GM23338 (cell line): Measurements from ENCODE around the gene FNDC8. TPM values are rescaled to one million over a fixed set of nuclear protein-coding genes. Genes with fewer than 3 reads are reported as not detected.

Experiments
- ATAC-seq: fragments of 200-7000 bp; cut with Tn5 transposase; 3 replicates; pipeline ENCODE4 v1.9.1; 2020
- DNase-seq: peaks from one replicate; pipeline ENCODE4 v3.0.0-alpha.2; 2015; ENCODE audit warnings: low spot score
- H2AFZ ChIP-seq: fragments of 200-600 bp; sonication (generic); 2 replicates; pipeline ENCODE4 v1.8.0; 2016; ENCODE audit warnings: antibody characterized with exemption, mild to moderate bottlenecking, moderate library complexity
- H3F3A ChIP-seq: fragments of 200-600 bp; sonication (generic); replicated peaks from 2 replicates; pipeline ENCODE4 v1.8.0; 2017; ENCODE audit warnings: antibody characterized with exemption, mixed run types, low read depth
- H3K27ac ChIP-seq: fragments of 200-600 bp; sonication (generic); 2 replicates; pipeline ENCODE4 v1.6.1; 2016; ENCODE audit warnings: low read depth
- H3K27me3 ChIP-seq: fragments of 200-600 bp; sonication (generic); 2 replicates; pipeline ENCODE4 v1.8.0; 2016; ENCODE audit warnings: mild to moderate bottlenecking, mixed run types, moderate library complexity; ENCODE audit not compliant: insufficient read depth
- H3K36me3 ChIP-seq: fragments of 200-600 bp; sonication (generic); 2 replicates; pipeline ENCODE4 v1.8.0; 2016; ENCODE audit warnings: mild to moderate bottlenecking; ENCODE audit not compliant: insufficient read depth
- H3K4me1 ChIP-seq: fragments of 200-600 bp; sonication (generic); 2 replicates; pipeline ENCODE4 v1.8.0; 2016; ENCODE audit warnings: mild to moderate bottlenecking, moderate library complexity; ENCODE audit not compliant: insufficient read depth
- H3K4me2 ChIP-seq: fragments of 200-600 bp; sonication (generic); 2 replicates; pipeline ENCODE4 v1.7.1; 2017; ENCODE audit warnings: mixed run types
- H3K4me3 ChIP-seq: fragments of 200-600 bp; sonication (generic); 2 replicates; pipeline ENCODE4 v1.6.1; 2016; ENCODE audit warnings: mixed run types
- H3K79me2 ChIP-seq: fragments of 200-600 bp; sonication (generic); replicated peaks from 2 replicates; pipeline ENCODE4 v1.8.0; 2017; ENCODE audit warnings: mild to moderate bottlenecking; ENCODE audit not compliant: insufficient read depth
- H3K9me2 ChIP-seq: fragments of 200-600 bp; sonication (generic); 2 replicates; pipeline ENCODE4 v1.8.0; 2017; ENCODE audit not compliant: insufficient read depth
- H4K20me1 ChIP-seq: fragments of 200-600 bp; sonication (generic); replicated peaks from 2 replicates; pipeline ENCODE4 v1.8.0; 2017; ENCODE audit warnings: mild to moderate bottlenecking; ENCODE audit not compliant: insufficient read depth
- H3K27ac Mint-ChIP-seq: 2 replicates; pipeline ENCODE4 v1.8.0; 2020; ENCODE audit warnings: inconsistent platforms, mild to moderate bottlenecking, moderate library complexity, mixed read lengths
- H3K27me3 Mint-ChIP-seq: 3 replicates; pipeline ENCODE4 v1.8.0; 2022; ENCODE audit warnings: low read depth, mild to moderate bottlenecking, moderate library complexity, mixed read lengths, inconsistent platforms; ENCODE audit not compliant: insufficient read depth, poor library complexity
- H3K36me3 Mint-ChIP-seq: 3 replicates; pipeline ENCODE4 v1.8.0; 2021; ENCODE audit warnings: low read depth, mild to moderate bottlenecking, inconsistent platforms, moderate library complexity, mixed read lengths
- H3K4me1 Mint-ChIP-seq: 3 replicates; pipeline ENCODE4 v1.8.0; 2020; ENCODE audit warnings: mild to moderate bottlenecking, inconsistent platforms, mixed read lengths
- H3K4me3 Mint-ChIP-seq: 3 replicates; pipeline ENCODE4 v1.8.0; 2021; ENCODE audit warnings: moderate library complexity, mild to moderate bottlenecking, inconsistent platforms, mixed read lengths
- H3K9me3 Mint-ChIP-seq: 3 replicates; pipeline ENCODE4 v1.8.0; 2020; ENCODE audit warnings: moderate library complexity, mild to moderate bottlenecking, inconsistent platforms, mixed read lengths
- CREB1 ChIP-seq: fragments of 250-450 bp; sonication (Bioruptor Pico); IDR thresholded peaks from 2 replicates; pipeline ENCODE4 v1.5.0; 2020; ENCODE audit warnings: low read depth, mild to moderate bottlenecking, moderate library complexity
- EZH2 ChIP-seq: fragments of 200-600 bp; sonication (generic); IDR thresholded peaks from one replicate; pipeline ENCODE4 v1.8.0; 2017; ENCODE audit warnings: antibody characterized with exemption, mild to moderate bottlenecking, low read depth; ENCODE audit not compliant: unreplicated experiment
- EZH2phosphoT487 ChIP-seq: fragments of 200-600 bp; sonication (generic); IDR thresholded peaks from one replicate; pipeline ENCODE4 v1.8.1; 2018; ENCODE audit warnings: antibody characterized with exemption; ENCODE audit not compliant: unreplicated experiment
- JUNB ChIP-seq: IDR thresholded peaks from one replicate; pipeline ENCODE4 v1.6.1; 2016; ENCODE audit warnings: antibody characterized with exemption; ENCODE audit not compliant: unreplicated experiment
- NANOG ChIP-seq: IDR thresholded peaks from 2 replicates; pipeline ENCODE4 v1.6.1; 2016; ENCODE audit warnings: antibody characterized with exemption, borderline replicate concordance
- POLR2AphosphoS5 ChIP-seq: IDR thresholded peaks from 2 replicates; pipeline ENCODE4 v1.6.1; 2016; ENCODE audit warnings: antibody characterized with exemption, low read depth
- STAT1 ChIP-seq: IDR thresholded peaks from one replicate; pipeline ENCODE4 v1.6.1; 2016; ENCODE audit warnings: antibody characterized with exemption; ENCODE audit not compliant: unreplicated experiment
- ZNF114 ChIP-seq: fragments of 250-450 bp; sonication (Bioruptor Pico); IDR thresholded peaks from 2 replicates; pipeline ENCODE4 v1.5.0; 2020; ENCODE audit warnings: mild to moderate bottlenecking, moderate library complexity
- ZNF331 ChIP-seq: fragments of 250-450 bp; sonication (Bioruptor Pico); IDR thresholded peaks from 2 replicates; pipeline ENCODE4 v1.5.0; 2020; ENCODE audit warnings: low read depth, mild to moderate bottlenecking, moderate library complexity
- polyA plus RNA-seq: library from polyadenylated mRNA; unstranded; fragments of >200 nt; fragmentation: Nextera tagmentation; extraction: Ambion mirVana; gene quantifications from 2 replicates; pipeline ENCODE4 v1.2.1, GENCODE V29; 2016
- total RNA-seq: library from RNA; depleted of rRNA; stranded (reverse); fragments of >200 nt; shearing (Covaris generic); gene quantifications from 2 replicates; pipeline ENCODE4 v1.2.3, GENCODE V29; 2014
- TF ChIP-seq, protein P1 (sequence below): fragments of 250-450 bp; sonication (Bioruptor Pico); IDR thresholded peaks from 2 replicates; pipeline ENCODE4 v1.5.0; 2020; ENCODE audit warnings: mild to moderate bottlenecking, moderate library complexity
- TF ChIP-seq, protein P2 (sequence below), 2 experiments: fragments of 200-600 bp in 1 of 2; sonication (generic) in 1 of 2; conservative IDR thresholded peaks; 2 replicates each; pipeline versions ENCODE4 v1.5.1 to v1.6.1; 2016 to 2017; ENCODE audit warnings: antibody characterized with exemption in 2 of 2, low read depth in 2 of 2, mild to moderate bottlenecking in 2 of 2, moderate library complexity in 1 of 2
- TF ChIP-seq, protein P3 (sequence below): IDR thresholded peaks from 2 replicates; pipeline ENCODE4 v1.6.1; 2016; ENCODE audit warnings: antibody characterized with exemption
- TF ChIP-seq, protein P4 (sequence below): IDR thresholded peaks from one replicate; pipeline ENCODE4 v1.6.1; 2018; ENCODE audit warnings: antibody characterized with exemption; ENCODE audit not compliant: unreplicated experiment

Gene FNDC8
- total and polyA plus RNA-seq, 2 experiments from 2014 or later, result not detected

DNA sequence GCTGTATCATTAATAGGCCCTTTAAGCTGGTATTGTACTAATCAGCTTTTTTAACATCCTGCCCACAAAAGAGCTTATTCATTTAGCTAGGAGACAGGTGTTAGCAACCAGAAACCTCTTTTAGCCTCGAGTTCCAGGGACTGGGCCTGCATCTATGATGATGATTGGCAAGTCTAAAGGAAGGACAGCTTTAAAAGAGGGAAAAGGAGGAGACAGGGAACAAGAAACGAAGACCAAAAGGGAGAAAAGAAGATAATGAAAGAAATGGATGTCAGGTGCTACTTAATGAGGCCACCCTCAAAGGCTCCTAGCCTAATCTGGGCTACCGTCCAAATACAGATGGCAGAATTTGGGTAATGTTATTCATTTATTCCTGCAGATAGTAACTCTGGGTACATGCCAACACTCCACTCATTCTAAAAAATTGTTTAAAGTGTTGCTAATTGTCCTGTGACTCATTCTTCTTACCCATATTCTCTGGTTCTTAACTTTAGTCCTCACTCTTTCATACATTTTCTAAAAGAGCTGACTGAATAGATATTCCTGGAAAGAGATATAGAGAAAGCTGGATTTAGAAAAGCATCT lies 39.2 kb upstream of the FNDC8 start:
- H3F3A ChIP-seq, result no peaks in the 10 kb centered on the region
- no peak overlapping the region for H2AFZ ChIP-seq
- Mint-ChIP-seq H3K9me3 (no peaks in the 10 kb centered on the region; the same call in 2 of the 3 replicates), H3K36me3 (no peaks in the 10 kb centered on the region; the same call in 2 of the 3 replicates), H3K4me3 (no peak overlapping the region), H3K4me1 (peaks cover 63% of the 10 kb centered on the region), H3K27me3 (peaks cover 2% of the 10 kb centered on the region), H3K27ac (peak overlapping the region; percentile 54)
- TF ChIP-seq CREB1 (CRISPR knock-in tag) (no peak), STAT1 (no peak), POLR2AphosphoS5 (no peak), EZH2phosphoT487 (no peak), ZNF331 (CRISPR knock-in tag) (no peak), ZNF114 (CRISPR knock-in tag) (no peak), JUNB (no peak), EZH2 (no peak), NANOG (no peak)
- TF ChIP-seq, protein P1, sequence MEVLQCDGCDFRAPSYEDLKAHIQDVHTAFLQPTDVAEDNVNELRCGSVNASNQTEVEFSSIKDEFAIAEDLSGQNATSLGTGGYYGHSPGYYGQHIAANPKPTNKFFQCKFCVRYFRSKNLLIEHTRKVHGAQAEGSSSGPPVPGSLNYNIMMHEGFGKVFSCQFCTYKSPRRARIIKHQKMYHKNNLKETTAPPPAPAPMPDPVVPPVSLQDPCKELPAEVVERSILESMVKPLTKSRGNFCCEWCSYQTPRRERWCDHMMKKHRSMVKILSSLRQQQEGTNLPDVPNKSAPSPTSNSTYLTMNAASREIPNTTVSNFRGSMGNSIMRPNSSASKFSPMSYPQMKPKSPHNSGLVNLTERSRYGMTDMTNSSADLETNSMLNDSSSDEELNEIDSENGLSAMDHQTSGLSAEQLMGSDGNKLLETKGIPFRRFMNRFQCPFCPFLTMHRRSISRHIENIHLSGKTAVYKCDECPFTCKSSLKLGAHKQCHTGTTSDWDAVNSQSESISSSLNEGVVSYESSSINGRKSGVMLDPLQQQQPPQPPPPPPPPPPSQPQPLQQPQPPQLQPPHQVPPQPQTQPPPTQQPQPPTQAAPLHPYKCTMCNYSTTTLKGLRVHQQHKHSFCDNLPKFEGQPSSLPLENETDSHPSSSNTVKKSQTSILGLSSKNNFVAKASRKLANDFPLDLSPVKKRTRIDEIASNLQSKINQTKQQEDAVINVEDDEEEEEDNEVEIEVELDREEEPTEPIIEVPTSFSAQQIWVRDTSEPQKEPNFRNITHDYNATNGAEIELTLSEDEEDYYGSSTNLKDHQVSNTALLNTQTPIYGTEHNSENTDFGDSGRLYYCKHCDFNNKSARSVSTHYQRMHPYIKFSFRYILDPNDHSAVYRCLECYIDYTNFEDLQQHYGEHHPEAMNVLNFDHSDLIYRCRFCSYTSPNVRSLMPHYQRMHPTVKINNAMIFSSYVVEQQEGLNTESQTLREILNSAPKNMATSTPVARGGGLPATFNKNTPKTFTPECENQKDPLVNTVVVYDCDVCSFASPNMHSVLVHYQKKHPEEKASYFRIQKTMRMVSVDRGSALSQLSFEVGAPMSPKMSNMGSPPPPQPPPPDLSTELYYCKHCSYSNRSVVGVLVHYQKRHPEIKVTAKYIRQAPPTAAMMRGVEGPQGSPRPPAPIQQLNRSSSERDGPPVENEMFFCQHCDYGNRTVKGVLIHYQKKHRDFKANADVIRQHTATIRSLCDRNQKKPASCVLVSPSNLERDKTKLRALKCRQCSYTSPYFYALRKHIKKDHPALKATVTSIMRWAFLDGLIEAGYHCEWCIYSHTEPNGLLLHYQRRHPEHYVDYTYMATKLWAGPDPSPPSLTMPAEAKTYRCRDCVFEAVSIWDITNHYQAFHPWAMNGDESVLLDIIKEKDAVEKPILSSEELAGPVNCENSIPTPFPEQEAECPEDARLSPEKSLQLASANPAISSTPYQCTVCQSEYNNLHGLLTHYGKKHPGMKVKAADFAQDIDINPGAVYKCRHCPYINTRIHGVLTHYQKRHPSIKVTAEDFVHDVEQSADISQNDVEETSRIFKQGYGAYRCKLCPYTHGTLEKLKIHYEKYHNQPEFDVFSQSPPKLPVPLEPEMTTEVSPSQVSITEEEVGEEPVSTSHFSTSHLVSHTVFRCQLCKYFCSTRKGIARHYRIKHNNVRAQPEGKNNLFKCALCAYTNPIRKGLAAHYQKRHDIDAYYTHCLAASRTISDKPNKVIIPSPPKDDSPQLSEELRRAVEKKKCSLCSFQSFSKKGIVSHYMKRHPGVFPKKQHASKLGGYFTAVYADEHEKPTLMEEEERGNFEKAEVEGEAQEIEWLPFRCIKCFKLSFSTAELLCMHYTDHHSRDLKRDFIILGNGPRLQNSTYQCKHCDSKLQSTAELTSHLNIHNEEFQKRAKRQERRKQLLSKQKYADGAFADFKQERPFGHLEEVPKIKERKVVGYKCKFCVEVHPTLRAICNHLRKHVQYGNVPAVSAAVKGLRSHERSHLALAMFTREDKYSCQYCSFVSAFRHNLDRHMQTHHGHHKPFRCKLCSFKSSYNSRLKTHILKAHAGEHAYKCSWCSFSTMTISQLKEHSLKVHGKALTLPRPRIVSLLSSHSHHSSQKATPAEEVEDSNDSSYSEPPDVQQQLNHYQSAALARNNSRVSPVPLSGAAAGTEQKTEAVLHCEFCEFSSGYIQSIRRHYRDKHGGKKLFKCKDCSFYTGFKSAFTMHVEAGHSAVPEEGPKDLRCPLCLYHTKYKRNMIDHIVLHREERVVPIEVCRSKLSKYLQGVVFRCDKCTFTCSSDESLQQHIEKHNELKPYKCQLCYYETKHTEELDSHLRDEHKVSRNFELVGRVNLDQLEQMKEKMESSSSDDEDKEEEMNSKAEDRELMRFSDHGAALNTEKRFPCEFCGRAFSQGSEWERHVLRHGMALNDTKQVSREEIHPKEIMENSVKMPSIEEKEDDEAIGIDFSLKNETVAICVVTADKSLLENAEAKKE (CRISPR knock-in tag), result no peak
- TF ChIP-seq, protein P2, sequence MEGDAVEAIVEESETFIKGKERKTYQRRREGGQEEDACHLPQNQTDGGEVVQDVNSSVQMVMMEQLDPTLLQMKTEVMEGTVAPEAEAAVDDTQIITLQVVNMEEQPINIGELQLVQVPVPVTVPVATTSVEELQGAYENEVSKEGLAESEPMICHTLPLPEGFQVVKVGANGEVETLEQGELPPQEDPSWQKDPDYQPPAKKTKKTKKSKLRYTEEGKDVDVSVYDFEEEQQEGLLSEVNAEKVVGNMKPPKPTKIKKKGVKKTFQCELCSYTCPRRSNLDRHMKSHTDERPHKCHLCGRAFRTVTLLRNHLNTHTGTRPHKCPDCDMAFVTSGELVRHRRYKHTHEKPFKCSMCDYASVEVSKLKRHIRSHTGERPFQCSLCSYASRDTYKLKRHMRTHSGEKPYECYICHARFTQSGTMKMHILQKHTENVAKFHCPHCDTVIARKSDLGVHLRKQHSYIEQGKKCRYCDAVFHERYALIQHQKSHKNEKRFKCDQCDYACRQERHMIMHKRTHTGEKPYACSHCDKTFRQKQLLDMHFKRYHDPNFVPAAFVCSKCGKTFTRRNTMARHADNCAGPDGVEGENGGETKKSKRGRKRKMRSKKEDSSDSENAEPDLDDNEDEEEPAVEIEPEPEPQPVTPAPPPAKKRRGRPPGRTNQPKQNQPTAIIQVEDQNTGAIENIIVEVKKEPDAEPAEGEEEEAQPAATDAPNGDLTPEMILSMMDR (conservative IDR thresholded peaks at IDR 0.05; ENCODE audit: low read depth in 2 of 2), result no peak
- TF ChIP-seq, protein P3, sequence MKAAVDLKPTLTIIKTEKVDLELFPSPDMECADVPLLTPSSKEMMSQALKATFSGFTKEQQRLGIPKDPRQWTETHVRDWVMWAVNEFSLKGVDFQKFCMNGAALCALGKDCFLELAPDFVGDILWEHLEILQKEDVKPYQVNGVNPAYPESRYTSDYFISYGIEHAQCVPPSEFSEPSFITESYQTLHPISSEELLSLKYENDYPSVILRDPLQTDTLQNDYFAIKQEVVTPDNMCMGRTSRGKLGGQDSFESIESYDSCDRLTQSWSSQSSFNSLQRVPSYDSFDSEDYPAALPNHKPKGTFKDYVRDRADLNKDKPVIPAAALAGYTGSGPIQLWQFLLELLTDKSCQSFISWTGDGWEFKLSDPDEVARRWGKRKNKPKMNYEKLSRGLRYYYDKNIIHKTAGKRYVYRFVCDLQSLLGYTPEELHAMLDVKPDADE, result no peak
- TF ChIP-seq, protein P4, sequence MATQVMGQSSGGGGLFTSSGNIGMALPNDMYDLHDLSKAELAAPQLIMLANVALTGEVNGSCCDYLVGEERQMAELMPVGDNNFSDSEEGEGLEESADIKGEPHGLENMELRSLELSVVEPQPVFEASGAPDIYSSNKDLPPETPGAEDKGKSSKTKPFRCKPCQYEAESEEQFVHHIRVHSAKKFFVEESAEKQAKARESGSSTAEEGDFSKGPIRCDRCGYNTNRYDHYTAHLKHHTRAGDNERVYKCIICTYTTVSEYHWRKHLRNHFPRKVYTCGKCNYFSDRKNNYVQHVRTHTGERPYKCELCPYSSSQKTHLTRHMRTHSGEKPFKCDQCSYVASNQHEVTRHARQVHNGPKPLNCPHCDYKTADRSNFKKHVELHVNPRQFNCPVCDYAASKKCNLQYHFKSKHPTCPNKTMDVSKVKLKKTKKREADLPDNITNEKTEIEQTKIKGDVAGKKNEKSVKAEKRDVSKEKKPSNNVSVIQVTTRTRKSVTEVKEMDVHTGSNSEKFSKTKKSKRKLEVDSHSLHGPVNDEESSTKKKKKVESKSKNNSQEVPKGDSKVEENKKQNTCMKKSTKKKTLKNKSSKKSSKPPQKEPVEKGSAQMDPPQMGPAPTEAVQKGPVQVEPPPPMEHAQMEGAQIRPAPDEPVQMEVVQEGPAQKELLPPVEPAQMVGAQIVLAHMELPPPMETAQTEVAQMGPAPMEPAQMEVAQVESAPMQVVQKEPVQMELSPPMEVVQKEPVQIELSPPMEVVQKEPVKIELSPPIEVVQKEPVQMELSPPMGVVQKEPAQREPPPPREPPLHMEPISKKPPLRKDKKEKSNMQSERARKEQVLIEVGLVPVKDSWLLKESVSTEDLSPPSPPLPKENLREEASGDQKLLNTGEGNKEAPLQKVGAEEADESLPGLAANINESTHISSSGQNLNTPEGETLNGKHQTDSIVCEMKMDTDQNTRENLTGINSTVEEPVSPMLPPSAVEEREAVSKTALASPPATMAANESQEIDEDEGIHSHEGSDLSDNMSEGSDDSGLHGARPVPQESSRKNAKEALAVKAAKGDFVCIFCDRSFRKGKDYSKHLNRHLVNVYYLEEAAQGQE, result no peak
- H3K4me3 ChIP-seq, result no peak overlapping the region
- H3K4me2 ChIP-seq, result 0 out of 2 replicates have a peak overlapping the region, but pooled peaks have one; percentile 60
- H3K79me2 ChIP-seq, result peaks cover 13% of the 10 kb centered on the region; the same call in 1 of the 2 replicates
- H3K9me2 ChIP-seq, result no peaks in the 10 kb centered on the region
- DNase-seq, result no peak
- H3K4me1 ChIP-seq, result peaks cover 70% of the 10 kb centered on the region
- ATAC-seq, result no peak
- no peaks in the 10 kb centered on the region for H3K27me3 ChIP-seq
- H3K27ac ChIP-seq, result peak overlapping the region; percentile 46
- no peaks in the 10 kb centered on the region for H3K36me3 ChIP-seq
- peaks cover 2% of the 10 kb centered on the region; the same call in 1 of the 2 replicates for H4K20me1 ChIP-seq
